WI38 (cell line): Measurements from ENCODE around the gene IGFBP2.

Source experiments
- H3K4me3 ChIP-seq: 2 replicates; pipeline ENCODE4 v1.5.1; 2011; ENCODE audit warnings: low read depth, mild to moderate bottlenecking, control low read depth, low read length
- TF ChIP-seq, protein P1 (sequence below): IDR thresholded peaks from 2 replicates; pipeline ENCODE4 v1.5.1; 2012; ENCODE audit warnings: low read depth, mild to moderate bottlenecking, control low read depth, low read length

The IGFBP2 gene

DNA sequence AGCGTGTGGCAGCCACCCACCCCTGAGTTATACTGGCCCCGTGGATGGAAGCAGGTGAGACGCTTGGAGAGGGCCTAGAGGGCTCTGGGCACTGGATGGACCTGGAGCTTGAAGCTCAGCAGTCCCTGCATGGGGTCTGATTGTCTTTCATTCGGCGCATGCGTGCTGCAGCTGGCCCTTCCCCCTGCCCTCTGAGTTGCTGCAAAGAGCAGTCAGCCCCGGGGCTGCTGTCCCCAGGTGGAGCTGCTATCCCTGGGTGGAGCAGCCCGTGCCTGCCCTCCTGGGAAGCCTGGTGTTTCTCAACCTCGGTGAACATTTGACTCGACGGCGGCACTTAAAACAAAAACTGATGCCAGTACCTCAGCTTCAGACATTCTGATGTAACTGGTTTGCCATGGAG lies 32.5 kb downstream of the IGFBP2 start:
- TF ChIP-seq, protein P1, sequence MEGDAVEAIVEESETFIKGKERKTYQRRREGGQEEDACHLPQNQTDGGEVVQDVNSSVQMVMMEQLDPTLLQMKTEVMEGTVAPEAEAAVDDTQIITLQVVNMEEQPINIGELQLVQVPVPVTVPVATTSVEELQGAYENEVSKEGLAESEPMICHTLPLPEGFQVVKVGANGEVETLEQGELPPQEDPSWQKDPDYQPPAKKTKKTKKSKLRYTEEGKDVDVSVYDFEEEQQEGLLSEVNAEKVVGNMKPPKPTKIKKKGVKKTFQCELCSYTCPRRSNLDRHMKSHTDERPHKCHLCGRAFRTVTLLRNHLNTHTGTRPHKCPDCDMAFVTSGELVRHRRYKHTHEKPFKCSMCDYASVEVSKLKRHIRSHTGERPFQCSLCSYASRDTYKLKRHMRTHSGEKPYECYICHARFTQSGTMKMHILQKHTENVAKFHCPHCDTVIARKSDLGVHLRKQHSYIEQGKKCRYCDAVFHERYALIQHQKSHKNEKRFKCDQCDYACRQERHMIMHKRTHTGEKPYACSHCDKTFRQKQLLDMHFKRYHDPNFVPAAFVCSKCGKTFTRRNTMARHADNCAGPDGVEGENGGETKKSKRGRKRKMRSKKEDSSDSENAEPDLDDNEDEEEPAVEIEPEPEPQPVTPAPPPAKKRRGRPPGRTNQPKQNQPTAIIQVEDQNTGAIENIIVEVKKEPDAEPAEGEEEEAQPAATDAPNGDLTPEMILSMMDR = no peak

DNA sequence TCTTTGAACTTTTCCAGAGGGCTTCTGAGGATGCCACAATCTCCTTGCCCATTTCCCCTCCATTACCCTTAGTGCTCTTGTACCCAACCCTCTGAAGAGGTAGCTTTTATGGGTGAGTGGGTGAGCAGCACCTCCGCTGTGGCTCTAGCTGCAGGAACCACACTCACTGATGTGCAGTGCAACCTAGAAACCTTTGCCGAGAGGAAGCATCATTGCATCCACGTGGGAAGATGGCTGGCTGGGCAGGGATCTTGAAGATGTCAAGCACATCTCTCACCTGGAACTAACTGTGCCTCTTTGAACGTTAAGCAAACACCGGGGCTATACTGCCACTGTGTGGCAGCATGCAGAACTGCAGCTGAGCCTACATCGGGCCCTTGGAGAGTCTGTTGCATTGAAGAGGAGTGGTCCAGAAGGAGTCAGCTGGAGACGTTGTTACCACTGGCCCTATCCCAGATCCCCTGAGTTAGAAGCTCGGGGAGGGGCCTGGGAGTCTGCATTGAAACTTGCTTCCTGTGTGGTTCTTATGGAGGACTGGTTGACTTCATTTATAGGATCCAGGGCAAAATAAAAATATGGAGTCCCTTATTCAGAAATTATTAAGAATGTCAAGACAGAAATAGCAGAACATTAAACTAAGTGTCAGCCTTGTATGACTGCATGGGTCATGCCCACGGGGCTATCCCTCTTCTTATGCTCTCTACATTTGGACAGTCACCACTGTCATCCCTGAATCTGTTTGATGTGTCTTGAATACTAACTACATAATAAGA lies 33.4 kb downstream of the IGFBP2 start:
- TF ChIP-seq, protein P1 = peak; percentile 99
- no peak overlapping the region for H3K4me3 ChIP-seq

More for the DNA sequence above, 32.5 kb downstream of the IGFBP2 start:
- no peak overlapping the region for H3K4me3 ChIP-seq

DNA sequence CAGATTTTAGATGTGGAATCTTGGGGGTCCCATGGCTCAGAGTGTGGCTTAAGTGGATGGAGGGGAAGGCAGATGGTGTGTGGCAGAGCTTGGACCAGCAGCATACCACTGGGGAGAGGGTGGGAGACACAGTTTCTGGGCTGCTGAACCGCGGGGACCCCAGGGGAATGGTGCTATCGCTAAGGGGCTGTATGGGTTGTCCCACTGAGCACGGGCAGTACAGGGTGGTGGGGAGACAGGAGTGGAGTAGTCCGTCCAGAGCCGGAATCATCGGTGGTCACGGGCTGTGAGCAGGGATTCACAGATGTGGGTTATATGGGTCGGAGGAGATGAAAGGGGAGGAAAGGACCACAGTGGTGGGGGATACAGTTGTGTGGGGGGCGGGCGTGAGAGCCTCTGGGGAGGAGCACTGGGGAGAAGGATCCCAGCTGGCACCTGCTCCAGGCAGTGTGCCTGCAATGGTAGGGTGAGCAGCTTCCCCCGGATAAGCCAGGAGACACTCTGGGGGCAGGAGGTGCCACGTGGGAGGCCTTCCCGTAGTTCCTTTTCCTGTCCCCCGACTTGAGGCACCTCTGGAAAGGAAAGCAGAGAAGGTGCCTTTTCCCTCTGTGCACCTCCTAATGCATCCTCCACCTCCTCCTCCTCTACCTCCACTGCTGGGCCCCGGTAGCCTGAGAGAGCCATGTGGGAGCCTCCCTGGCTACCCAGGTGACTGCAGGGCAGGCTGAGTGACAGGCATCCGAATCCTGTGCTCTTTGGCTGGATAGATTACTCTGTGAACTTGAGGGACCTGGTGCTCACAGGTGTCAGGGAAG lies 37.3 kb downstream of the IGFBP2 start:
- no peak overlapping the region for H3K4me3 ChIP-seq
- TF ChIP-seq, protein P1 = no peak

DNA sequence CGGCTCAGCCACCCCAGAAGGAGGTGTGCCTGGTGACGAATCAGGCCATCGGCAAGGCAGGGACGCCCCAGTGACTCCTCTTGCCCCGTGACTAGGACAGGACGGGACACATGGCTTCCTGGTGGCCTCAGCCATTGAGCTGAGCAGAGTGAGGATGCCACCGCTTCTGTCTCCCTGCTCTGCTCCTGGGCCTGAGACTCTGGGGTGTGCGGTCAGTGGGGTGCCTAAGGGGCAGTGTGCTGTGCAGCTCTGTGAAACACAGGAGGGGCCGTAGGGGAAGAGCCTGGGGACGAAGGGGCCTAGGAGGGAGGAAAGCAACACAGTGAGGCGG lies 37.8 kb downstream of the IGFBP2 start:
- H3K4me3 ChIP-seq = no peak overlapping the region
- TF ChIP-seq, protein P1 = no peak

DNA sequence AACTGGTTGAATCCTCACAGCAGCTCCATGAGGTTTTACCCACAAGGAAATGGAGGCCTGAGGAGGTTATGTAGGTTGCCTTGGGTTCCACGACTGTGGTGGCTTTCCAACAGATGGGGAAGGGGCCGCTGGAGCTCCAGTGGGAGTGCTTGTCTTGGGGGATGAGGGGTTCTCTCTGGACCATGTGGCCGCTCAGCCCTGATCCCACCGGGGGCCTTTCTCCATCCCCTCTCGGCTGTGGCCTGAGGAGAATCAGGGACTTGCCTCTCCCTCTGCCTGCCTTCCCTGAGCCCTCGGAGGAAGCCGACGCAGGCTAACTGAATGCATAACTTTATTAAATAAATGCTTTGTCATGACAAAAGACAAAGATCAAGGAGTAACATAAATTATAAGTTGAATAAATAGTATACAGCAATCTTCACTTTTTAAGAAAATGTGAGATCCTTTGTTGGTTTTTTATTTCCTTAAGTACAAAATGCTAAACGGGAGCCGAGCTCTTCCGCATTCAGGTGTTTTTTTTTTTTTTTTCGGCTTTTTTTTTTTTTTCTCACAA lies 38.6 kb downstream of the IGFBP2 start:
- TF ChIP-seq, protein P1 = no peak
- H3K4me3 ChIP-seq = no peak overlapping the region

DNA sequence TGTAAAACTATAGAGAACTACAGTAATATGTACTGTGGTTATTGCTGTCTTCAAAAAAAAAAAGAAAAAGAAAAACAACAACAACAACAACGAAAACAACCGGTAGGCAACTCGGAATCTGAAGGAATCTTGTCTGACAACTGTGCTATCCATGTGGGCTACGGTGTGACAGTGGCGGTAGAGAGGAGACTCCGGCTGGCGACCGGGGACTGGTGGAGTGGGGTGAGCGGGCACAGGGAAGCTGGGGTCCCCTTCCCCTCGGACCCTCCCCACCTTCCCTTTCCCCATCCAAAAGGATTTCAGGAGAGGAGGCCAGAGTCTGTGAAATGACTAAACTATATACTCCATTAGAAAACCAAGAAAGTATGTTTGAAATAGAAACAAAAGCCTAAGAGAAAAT lies 39.2 kb downstream of the IGFBP2 start:
- TF ChIP-seq, protein P1 = no peak
- no peak overlapping the region for H3K4me3 ChIP-seq

DNA sequence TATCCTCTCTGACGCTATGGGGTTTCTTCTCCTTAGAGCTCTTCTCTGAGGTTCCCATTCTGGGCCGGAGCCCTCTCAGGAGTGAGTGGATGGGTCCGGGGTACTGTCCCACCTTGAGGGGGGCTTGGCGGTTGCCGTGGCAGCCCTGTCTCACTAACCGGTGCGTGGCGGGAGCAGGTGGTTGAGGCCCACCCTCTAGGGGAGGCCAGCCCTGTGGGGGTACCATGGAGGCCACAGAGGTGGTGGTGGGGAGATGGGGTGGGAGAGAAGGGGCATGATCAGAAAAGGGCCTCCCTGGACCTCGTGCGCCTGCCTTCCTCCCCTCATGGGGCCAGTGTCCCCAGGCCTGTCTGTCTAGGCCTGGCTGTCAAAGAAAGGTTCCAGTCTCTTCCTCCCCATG lies 39.8 kb downstream of the IGFBP2 start:
- H3K4me3 ChIP-seq = no peak overlapping the region
- TF ChIP-seq, protein P1 = no peak
